Measurements from ENCODE around the gene ATP1B1. TPM values are rescaled to one million over a fixed set of nuclear protein-coding genes. Genes with fewer than 3 reads are reported as not detected.

Gene ATP1B1
- total RNA-seq, 1 experiment from 2014 or later: 44.4 TPM

DNA sequence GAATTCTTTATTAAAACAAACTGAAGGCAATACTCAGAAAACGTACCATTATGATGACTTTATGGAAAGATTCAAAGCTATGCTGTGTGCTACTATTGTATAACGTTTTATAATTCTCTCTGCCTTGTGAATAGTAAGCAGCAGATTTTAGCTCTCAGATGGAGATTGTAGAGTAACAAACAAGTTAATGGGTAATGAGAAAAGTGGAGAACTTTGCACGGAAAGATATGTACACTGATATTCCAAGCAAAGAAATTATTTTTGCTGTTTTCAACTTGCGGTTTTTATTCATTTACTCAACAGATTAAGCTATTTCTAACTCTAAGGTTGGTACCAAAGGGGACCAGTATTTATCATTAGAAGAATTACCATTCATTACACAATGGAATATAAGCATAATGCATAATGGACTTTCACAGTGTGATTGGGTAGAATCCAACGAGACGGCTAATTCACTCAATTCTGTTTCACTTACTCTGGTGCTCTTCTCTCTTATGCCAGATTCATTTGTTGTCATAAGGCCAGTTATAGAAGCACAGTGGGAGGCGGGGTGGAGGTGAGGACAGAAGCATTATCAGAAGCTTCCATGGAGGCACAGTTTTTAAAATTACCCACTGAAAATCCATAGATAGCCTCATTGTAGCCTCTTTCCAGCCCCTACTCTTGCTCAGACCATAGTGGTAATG lies 38.6 kb downstream of the ATP1B1 start:
- H4K91ac ChIP-seq (ENCODE audit: insufficient read length, low read depth, low read length): no peak overlapping the region
- H3K9me3 Mint-ChIP-seq: no peaks in the 10 kb centered on the region
- no peak overlapping the region for H3K27ac ChIP-seq (ENCODE audit: insufficient read length, low read depth, low read length)
- no peak overlapping the region for H3K4ac ChIP-seq (ENCODE audit: low read depth, low read length)
- no peaks in the 10 kb centered on the region for H3K79me1 ChIP-seq (ENCODE audit: insufficient read depth, low read depth, low read length, poor library complexity, severe bottlenecking)
- H2BK120ac ChIP-seq (ENCODE audit: low read depth, low read length, poor library complexity, severe bottlenecking): no peak overlapping the region
- H3K27me3 Mint-ChIP-seq (ENCODE audit: low read depth): no peaks in the 10 kb centered on the region
- no peaks in the 10 kb centered on the region for H3K9me3 ChIP-seq (ENCODE audit: control insufficient read depth, low read depth, low read length)
- no peak overlapping the region for H4K8ac ChIP-seq (replicated peaks; ENCODE audit: insufficient read length, low read depth, low read length)
- DNase-seq: no peak
- H3K27ac Mint-ChIP-seq: no peak overlapping the region
- H3K14ac ChIP-seq (ENCODE audit: insufficient read depth, low read length): no peak overlapping the region
- no peaks in the 10 kb centered on the region for H4K20me1 ChIP-seq (ENCODE audit: control insufficient read depth, insufficient read depth, insufficient read length)
- H2BK12ac ChIP-seq (ENCODE audit: insufficient read length, low read depth, low read length): no peak overlapping the region
- H2AFZ ChIP-seq (ENCODE audit: low read length): no peak overlapping the region
- no peak overlapping the region for H3K23ac ChIP-seq (ENCODE audit: insufficient read length, low read depth, low read length)
- no peaks in the 10 kb centered on the region for H3K4me1 ChIP-seq (ENCODE audit: insufficient read depth, low read length)
- H3K36me3 Mint-ChIP-seq (ENCODE audit: insufficient read depth in 1 of 3, low read depth in 3 of 3): no peaks in the 10 kb centered on the region
- no peaks in the 10 kb centered on the region for H3K79me2 ChIP-seq (ENCODE audit: insufficient read depth, low read length)
- no CpG with 5 or more reads among the region's 7 CpGs for WGBS (ENCODE audit: extremely low coverage, insufficient read length, low lambda C conversion rate)
- H2BK5ac ChIP-seq (ENCODE audit: insufficient read length, low read length): no peak overlapping the region
- no peak overlapping the region for H2AK5ac ChIP-seq (ENCODE audit: insufficient read length, low read length)
- H4K5ac ChIP-seq (ENCODE audit: insufficient read length, low read depth, low read length): no peak overlapping the region
- H3K56ac ChIP-seq (ENCODE audit: insufficient read length, low read depth, low read length): no peak overlapping the region
- no peak overlapping the region for H3K4me3 Mint-ChIP-seq
- H3K18ac ChIP-seq (ENCODE audit: insufficient read length, low read depth, low read length): no peak overlapping the region
- no peak overlapping the region for H3K9ac ChIP-seq (ENCODE audit: extremely low read depth, insufficient read length, low read length)
- H3T11ph ChIP-seq (ENCODE audit: low read length): no peak overlapping the region
- TF ChIP-seq, protein P1, sequence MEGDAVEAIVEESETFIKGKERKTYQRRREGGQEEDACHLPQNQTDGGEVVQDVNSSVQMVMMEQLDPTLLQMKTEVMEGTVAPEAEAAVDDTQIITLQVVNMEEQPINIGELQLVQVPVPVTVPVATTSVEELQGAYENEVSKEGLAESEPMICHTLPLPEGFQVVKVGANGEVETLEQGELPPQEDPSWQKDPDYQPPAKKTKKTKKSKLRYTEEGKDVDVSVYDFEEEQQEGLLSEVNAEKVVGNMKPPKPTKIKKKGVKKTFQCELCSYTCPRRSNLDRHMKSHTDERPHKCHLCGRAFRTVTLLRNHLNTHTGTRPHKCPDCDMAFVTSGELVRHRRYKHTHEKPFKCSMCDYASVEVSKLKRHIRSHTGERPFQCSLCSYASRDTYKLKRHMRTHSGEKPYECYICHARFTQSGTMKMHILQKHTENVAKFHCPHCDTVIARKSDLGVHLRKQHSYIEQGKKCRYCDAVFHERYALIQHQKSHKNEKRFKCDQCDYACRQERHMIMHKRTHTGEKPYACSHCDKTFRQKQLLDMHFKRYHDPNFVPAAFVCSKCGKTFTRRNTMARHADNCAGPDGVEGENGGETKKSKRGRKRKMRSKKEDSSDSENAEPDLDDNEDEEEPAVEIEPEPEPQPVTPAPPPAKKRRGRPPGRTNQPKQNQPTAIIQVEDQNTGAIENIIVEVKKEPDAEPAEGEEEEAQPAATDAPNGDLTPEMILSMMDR (conservative IDR thresholded peaks at IDR 0.05): no peak
- H2BK15ac ChIP-seq (ENCODE audit: low read depth, low read length): no peak overlapping the region
- H3K27me3 ChIP-seq (ENCODE audit: insufficient read depth, low read length): no peaks in the 10 kb centered on the region
- H2BK20ac ChIP-seq (ENCODE audit: low read depth, low read length, poor library complexity, severe bottlenecking): no peak overlapping the region
- H3K4me1 Mint-ChIP-seq: peaks cover 3% of the 10 kb centered on the region in 2 experiments; a peak in 1 of 4 replicates
- H3K4me2 ChIP-seq (ENCODE audit: insufficient read depth, insufficient read length, low read length): no peak overlapping the region
- no peaks in the 10 kb centered on the region for H3K23me2 ChIP-seq (ENCODE audit: insufficient read length, low read depth, low read length, poor library complexity, severe bottlenecking)

Data from H9 (cell line).